GM21576 (cell line): ENCODE measurements around the gene CRYBA2.

Experiments used
- ATAC-seq: cut with Tn5 transposase; IDR thresholded peaks from one replicate; pipeline ENCODE4 v1.9.1; 2021; ENCODE audit warnings: mild to moderate bottlenecking, moderate library complexity; ENCODE audit not compliant: unreplicated experiment

Gene CRYBA2

GRCh38 chr2:218999881-219000568 is 6.8 kb upstream of the CRYBA2 start:
- no peak for ATAC-seq

GRCh38 chr2:218999021-218999880 is 6.0 kb upstream of the CRYBA2 start:
- no peak for ATAC-seq

GRCh38 chr2:218998414-218999002 is 5.3 kb upstream of the CRYBA2 start:
- ATAC-seq = no peak

GRCh38 chr2:218997731-218998130 is 4.5 kb upstream of the CRYBA2 start:
- ATAC-seq = no peak

- ATAC-seq = no peak
Observed at GRCh38 chr2:218996937-218997336, 3.7 kb upstream of the CRYBA2 start.

- ATAC-seq = peak; percentile 65
Observed at GRCh38 chr2:218995972-218996711, 2.9 kb upstream of the CRYBA2 start.

GRCh38 chr2:218995561-218995960 is 2.3 kb upstream of the CRYBA2 start:
- ATAC-seq = no peak

- ATAC-seq = no peak
Observed at GRCh38 chr2:218992703-218993344, 398 bp downstream of the CRYBA2 start.

- ATAC-seq = no peak
Observed at GRCh38 chr2:218992196-218992595, 1.0 kb downstream of the CRYBA2 start.

- ATAC-seq = no peak
Observed at GRCh38 chr2:218991674-218992168, 1.5 kb downstream of the CRYBA2 start.

- ATAC-seq = no peak
Observed at GRCh38 chr2:218990612-218991011, 2.6 kb downstream of the CRYBA2 start.

GRCh38 chr2:218990052-218990451 is 3.2 kb downstream of the CRYBA2 start:
- ATAC-seq = no peak

GRCh38 chr2:218988650-218989049 is 4.6 kb downstream of the CRYBA2 start:
- no peak for ATAC-seq

GRCh38 chr2:218988164-218988563 is 5.1 kb downstream of the CRYBA2 start:
- no peak for ATAC-seq

GRCh38 chr2:218986148-218986761 is 7.0 kb downstream of the CRYBA2 start:
- no peak for ATAC-seq

- ATAC-seq = no peak
Observed at GRCh38 chr2:218985325-218986091, 7.7 kb downstream of the CRYBA2 start.

GRCh38 chr2:218985021-218985324 is 8.2 kb downstream of the CRYBA2 start, which contains the start of gene FEV:
Gene FEV (minus strand): TSS chr2:218985184. CDS start chr2:218985075, 109 bp downstream.
- ATAC-seq = no peak

GRCh38 chr2:218984239-218985020 is 8.8 kb downstream of the CRYBA2 start:
- no peak for ATAC-seq

GRCh38 chr2:218983934-218984238 is 9.3 kb downstream of the CRYBA2 start:
- no peak for ATAC-seq
